Right lobe of liver (tissue), 6 donors: ENCODE measurements around the gene PPCDC. TPM values are rescaled to one million over a fixed set of nuclear protein-coding genes. Genes with fewer than 3 reads are reported as not detected.
"Not testable (repeated sequence)": the region's sequence is repeated elsewhere in the genome, so short reads cannot be mapped to it uniquely, and the experiment has no call there.

Experiments
- ATAC-seq, 4 donors: fragments of 200-7000 bp; cut with Tn5 transposase; one replicate each; pipeline ENCODE4 v1.9.1; 2020; ENCODE audit warnings: mild to moderate bottlenecking in 4 of 4, moderate library complexity in 4 of 4
- DNase-seq, 3 donors: peaks; one replicate each; pipeline ENCODE4 v3.0.0-alpha.2; 2020
- H3K27ac ChIP-seq, 3 donors: fragments of 200-600 bp; one replicate each; pipeline ENCODE4 v1.8.0; 2022
- H3K27me3 ChIP-seq, 2 donors: fragments of 200-600 bp; one replicate each; pipeline ENCODE4 v1.8.0; 2022
- H3K36me3 ChIP-seq, 4 donors: fragments of 200-600 bp; sonication (generic) in 1 of 4; one replicate each; pipeline versions ENCODE4 v1.5.1 to v1.8.0; 2017 to 2022; ENCODE audit warnings: control low read depth in 1 of 4
- H3K4me1 ChIP-seq, 4 donors: fragments of 200-600 bp; sonication (generic) in 1 of 4; one replicate each; pipeline versions ENCODE4 v1.5.1 to v1.8.0; 2017 to 2022; ENCODE audit warnings: control low read depth in 1 of 4
- H3K4me3 ChIP-seq, 3 donors: fragments of 200-600 bp; one replicate each; pipeline ENCODE4 v1.8.0; 2022
- H3K9me3 ChIP-seq, 4 donors: fragments of 200-600 bp; sonication (generic) in 1 of 4; one replicate each; pipeline versions ENCODE4 v1.5.1 to v1.8.0; 2017 to 2022; ENCODE audit warnings: control low read depth in 1 of 4
- CTCF ChIP-seq, 4 donors: fragments of 200-600 bp in 3 of 4; fragments of 450-650 bp in 1 of 4; IDR thresholded peaks; one replicate each; pipeline versions ENCODE4 v1.5.1 to v1.8.0; 2016 to 2022; ENCODE audit warnings: antibody characterized with exemption in 4 of 4, mild to moderate bottlenecking in 2 of 4
- POLR2A ChIP-seq: fragments of 450-650 bp; IDR thresholded peaks from one replicate; pipeline ENCODE4 v1.6.1; 2017; ENCODE audit warnings: antibody characterized with exemption, mild to moderate bottlenecking
- WGBS: methylation state at CpG from one replicate; pipeline ENCODE4 v1.1.6; 2018; ENCODE audit warnings: low coverage, low lambda C conversion rate; ENCODE audit not compliant: insufficient coverage; ENCODE audit errors: missing lambda C conversion rate; 5-methylcytosine and 5-hydroxymethylcytosine counted together
- intact Hi-C, 2 donors: fragments of 100-400 bp; cut with DNase I; formaldehyde crosslinking; loops; one replicate each; pipeline versions ENCODE4 v1.11.2 to v1.14.1; 2022
- total RNA-seq, 6 experiments: library from RNA; depleted of rRNA in 2 of 6; stranded (reverse); fragments of >200 nt in 2 of 6; fragmentation: NEBNext Ultra II Directional in 3 of 6; extraction: Animal tissue kit (Norgen Biotek cat#: 25700) in 3 of 6; gene quantifications; one replicate each; pipeline versions ENCODE4 v1.1.0 to v1.2.4, GENCODE V29; 2016 to 2023
- donor health status: DM: no; HTN: yes; CAD: no.
- donor health status: DM: no; HTN: no; CAD: no.
- donor health status: DM: no; HTN: no; CAD: no.
- donor health status: DM: no; HTN: yes; CAD: no.
- donor health status: DM: no; HTN: yes; CAD: no.

Gene PPCDC
- total RNA-seq, 6 experiments from 2014 or later: 5.9 to 21.5 (median 8.3) TPM

- no peaks in the 10 kb centered on the region for H3K36me3 ChIP-seq
- no peaks in the 10 kb centered on the region for H3K4me1 ChIP-seq
- no peaks in the 10 kb centered on the region for H3K27me3 ChIP-seq
- 65% methylated on average over 4 of the region's 8 CpGs for WGBS
- no peak overlapping the region for H3K4me3 ChIP-seq
- no peak overlapping the region for H3K27ac ChIP-seq
- TF ChIP-seq CTCF (IDR thresholded peaks at IDR 0.05): no peak
- no peak for TF ChIP-seq POLR2A
- no peaks in the 10 kb centered on the region for H3K9me3 ChIP-seq
- ATAC-seq (peak; percentile 57 to 84 (median 68)), DNase-seq (no peak)
- intact Hi-C loops: no loop called here
These were observed 46.0 kb downstream of the PPCDC start for GRCh38 chr15:75069301-75069925.

GRCh38 chr15:75070674-75071073 lies 47.3 kb downstream of the PPCDC start:
- intact Hi-C loops: no loop called here
- ATAC-seq (no peak), DNase-seq (no peak)
- H3K9me3 ChIP-seq: no peaks in the 10 kb centered on the region
- no peak for TF ChIP-seq POLR2A
- no peak for TF ChIP-seq CTCF (IDR thresholded peaks at IDR 0.05)
- H3K36me3 ChIP-seq: no peaks in the 10 kb centered on the region
- no peak overlapping the region for H3K27ac ChIP-seq
- H3K27me3 ChIP-seq: no peaks in the 10 kb centered on the region
- 92% methylated on average over 2 of the region's 4 CpGs for WGBS
- H3K4me1 ChIP-seq: no peaks in the 10 kb centered on the region
- H3K4me3 ChIP-seq: no peak overlapping the region

- no peak overlapping the region for H3K27ac ChIP-seq
- peak in 1 of 3 donors; percentile 26 for DNase-seq
- intact Hi-C loops: no loop called here
- H3K4me3 ChIP-seq: no peak overlapping the region
- TF ChIP-seq POLR2A (no peak), CTCF (IDR thresholded peaks at IDR 0.05) (no peak)
- 49% methylated on average over 3 of the region's 3 CpGs for WGBS
- H3K9me3 ChIP-seq: no peaks in the 10 kb centered on the region
- peak; percentile 25 to 59 (median 45) for ATAC-seq
- H3K36me3 ChIP-seq: no peaks in the 10 kb centered on the region
- H3K27me3 ChIP-seq: no peaks in the 10 kb centered on the region
- no peaks in the 10 kb centered on the region for H3K4me1 ChIP-seq
These were observed 49.8 kb downstream of the PPCDC start for GRCh38 chr15:75073197-75073596.

GRCh38 chr15:75076277-75076676 lies 52.9 kb downstream of the PPCDC start:
- no peaks in the 10 kb centered on the region for H3K9me3 ChIP-seq
- WGBS: no CpG with 5 or more reads among the region's 2 CpGs
- no peak for DNase-seq

GRCh38 chr15:75077551-75077961 lies 54.2 kb downstream of the PPCDC start:
- H3K4me3 ChIP-seq, H3K36me3 ChIP-seq, H3K27me3 ChIP-seq, H3K27ac ChIP-seq, DNase-seq, H3K9me3 ChIP-seq, intact Hi-C loops, H3K4me1 ChIP-seq: not testable (repeated sequence)
- WGBS: 86% methylated on average over 1 of the region's 4 CpGs
- ATAC-seq: peak; percentile 24 to 71 (median 44)

More at GRCh38 chr15:75076277-75076676, 52.9 kb downstream of the PPCDC start:
- no peak for TF ChIP-seq CTCF (IDR thresholded peaks at IDR 0.05)
- TF ChIP-seq POLR2A: no peak
- no peaks in the 10 kb centered on the region for H3K27me3 ChIP-seq
- no peak overlapping the region for H3K4me3 ChIP-seq
- no peaks in the 10 kb centered on the region for H3K36me3 ChIP-seq
- ATAC-seq: no peak
- H3K4me1 ChIP-seq: no peaks in the 10 kb centered on the region
- H3K27ac ChIP-seq: no peak overlapping the region
- intact Hi-C loops: no loop called here
